GM12892 (cell line): ENCODE measurements around the gene TMEM35B.
"Not testable (repeated sequence)": the region's sequence is repeated elsewhere in the genome, so short reads cannot be mapped to it uniquely, and the experiment has no call there.

Experiments used
- POLR2A ChIP-seq: IDR thresholded peaks from 2 replicates; pipeline ENCODE4 v1.6.1; 2011; ENCODE audit warnings: low read depth, low read length, control low read depth
- POLR2AphosphoS5 ChIP-seq: IDR thresholded peaks from 2 replicates; pipeline ENCODE4 v1.6.1; 2011; ENCODE audit warnings: low read depth, low read length, control low read depth

- TF ChIP-seq POLR2AphosphoS5, POLR2A: not testable (repeated sequence)
Observed at GRCh38 chr1:34941798-34942197, 43.3 kb downstream of the TMEM35B start.
